Measurements from ENCODE around the gene RNASE7.

DNA sequence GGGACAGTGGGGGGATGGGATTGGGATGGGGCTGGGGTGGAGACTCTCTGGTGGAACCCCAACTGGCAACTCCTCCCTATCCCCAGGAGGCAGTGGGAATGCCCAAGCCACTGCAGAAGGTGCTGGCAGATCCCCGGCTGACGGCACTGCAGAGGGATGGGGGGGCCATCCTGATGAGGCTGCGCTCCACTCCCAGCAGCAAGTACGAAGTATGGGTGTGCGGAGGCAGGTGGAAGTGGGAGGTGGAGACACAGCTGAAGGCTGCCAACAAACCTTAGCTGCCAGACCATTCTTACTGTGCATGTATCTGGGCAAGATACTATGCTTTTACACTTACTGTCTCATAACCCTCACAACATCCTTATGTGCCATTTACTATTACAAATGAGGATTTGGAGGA is 36.1 kb downstream of the RNASE7 start:
- TF ChIP-seq, protein P1, sequence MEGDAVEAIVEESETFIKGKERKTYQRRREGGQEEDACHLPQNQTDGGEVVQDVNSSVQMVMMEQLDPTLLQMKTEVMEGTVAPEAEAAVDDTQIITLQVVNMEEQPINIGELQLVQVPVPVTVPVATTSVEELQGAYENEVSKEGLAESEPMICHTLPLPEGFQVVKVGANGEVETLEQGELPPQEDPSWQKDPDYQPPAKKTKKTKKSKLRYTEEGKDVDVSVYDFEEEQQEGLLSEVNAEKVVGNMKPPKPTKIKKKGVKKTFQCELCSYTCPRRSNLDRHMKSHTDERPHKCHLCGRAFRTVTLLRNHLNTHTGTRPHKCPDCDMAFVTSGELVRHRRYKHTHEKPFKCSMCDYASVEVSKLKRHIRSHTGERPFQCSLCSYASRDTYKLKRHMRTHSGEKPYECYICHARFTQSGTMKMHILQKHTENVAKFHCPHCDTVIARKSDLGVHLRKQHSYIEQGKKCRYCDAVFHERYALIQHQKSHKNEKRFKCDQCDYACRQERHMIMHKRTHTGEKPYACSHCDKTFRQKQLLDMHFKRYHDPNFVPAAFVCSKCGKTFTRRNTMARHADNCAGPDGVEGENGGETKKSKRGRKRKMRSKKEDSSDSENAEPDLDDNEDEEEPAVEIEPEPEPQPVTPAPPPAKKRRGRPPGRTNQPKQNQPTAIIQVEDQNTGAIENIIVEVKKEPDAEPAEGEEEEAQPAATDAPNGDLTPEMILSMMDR (IDR thresholded peaks at IDR 0.05), result no peak
- TF ChIP-seq POLR2A (IDR thresholded peaks at IDR 0.05), result no peak

Data from suprapubic skin (tissue), 3 donors.